Esophagus squamous epithelium (tissue), 4 donors: ENCODE data around the gene NOXO1.

Source experiments
- CTCF ChIP-seq, 6 experiments: fragments of 450-650 bp in 4 of 6; fragments of 200-600 bp in 2 of 6; sonication (generic) in 2 of 6; IDR thresholded peaks; one replicate each; pipeline ENCODE4 v1.5.1; 2016 to 2019; ENCODE audit warnings: antibody characterized with exemption in 6 of 6, mild to moderate bottlenecking in 4 of 6, moderate library complexity in 4 of 6
- POLR2A ChIP-seq, 4 donors: fragments of 450-650 bp; IDR thresholded peaks; one replicate each; pipeline ENCODE4 v1.6.1; 2017; ENCODE audit warnings: antibody characterized with exemption in 4 of 4, mild to moderate bottlenecking in 4 of 4, moderate library complexity in 3 of 4

GRCh38 chr16:2013527-2013926 lies 32.3 kb upstream of the NOXO1 start:
- TF ChIP-seq POLR2A (IDR thresholded peaks at IDR 0.05), result no peak
- TF ChIP-seq CTCF (IDR thresholded peaks at IDR 0.05), result no peak
